HAP-1 (cell line): Measurements from ENCODE around the gene MFSD6.
"Not testable (repeated sequence)": the region's sequence is repeated elsewhere in the genome, so short reads cannot be mapped to it uniquely, and the experiment has no call there.

Experiments used
- DNase-seq, 2 experiments: peaks; one replicate each; pipeline ENCODE4 v3.0.0-alpha.2; 2016 to 2020; ENCODE audit warnings: low spot score in 2 of 2
- H3K27me3 ChIP-seq: fragments of 250-450 bp; sonication (Bioruptor Pico); 2 replicates; pipeline ENCODE4 v1.5.1; 2020; ENCODE audit warnings: low read depth, mild to moderate bottlenecking, moderate library complexity
- H3K36me3 ChIP-seq: fragments of 250-450 bp; sonication (Bioruptor Pico); replicated peaks from 2 replicates; pipeline ENCODE4 v1.5.1; 2020; ENCODE audit warnings: mild to moderate bottlenecking
- H3K4me1 ChIP-seq: fragments of 250-450 bp; sonication (Bioruptor Pico); 2 replicates; pipeline ENCODE4 v1.5.1; 2020; ENCODE audit warnings: mild to moderate bottlenecking
- H3K4me3 ChIP-seq: fragments of 250-450 bp; sonication (Bioruptor Pico); 2 replicates; pipeline ENCODE4 v1.5.1; 2020; ENCODE audit warnings: mild to moderate bottlenecking, moderate library complexity
- H3K9me3 ChIP-seq: fragments of 250-450 bp; sonication (Bioruptor Pico); 2 replicates; pipeline ENCODE4 v1.5.1; 2020; ENCODE audit warnings: mild to moderate bottlenecking, moderate library complexity
- in situ Hi-C: fragments of 300-500 bp; cut with MboI; formaldehyde crosslinking; loops from 3 replicates; pipeline ENCODE4 v1.14.3; 2020; ENCODE audit warnings: low sequenced_read_pairs, inconsistent platforms, mixed read lengths

Gene MFSD6

DNA sequence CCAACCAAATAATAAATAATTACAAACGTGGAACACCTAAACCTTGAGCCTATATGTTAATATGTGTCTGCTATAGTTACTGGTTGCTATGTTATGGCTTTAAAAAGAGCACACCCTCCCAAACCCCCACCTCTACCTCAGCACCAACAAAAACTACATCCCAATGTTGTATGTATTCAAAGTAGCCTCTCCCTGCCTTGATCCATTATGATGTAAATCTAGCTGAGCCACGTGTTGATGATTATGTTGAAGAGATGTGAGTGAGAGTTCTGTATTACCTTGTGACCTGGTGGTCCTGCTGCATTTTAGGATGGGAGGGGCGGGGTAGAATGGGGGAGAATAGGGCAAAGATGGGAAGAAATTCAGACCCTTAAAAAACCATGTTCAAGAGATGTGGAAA is 4.8 kb downstream of the MFSD6 start:
- peak in 1 of 2 experiments; percentile 23 for DNase-seq
- in situ Hi-C loops, result no loop called here
- Histone ChIP-seq H3K36me3 (no peaks in the 10 kb centered on the region), H3K4me3 (no peak overlapping the region), H3K27me3 (no peaks in the 10 kb centered on the region), H3K9me3 (no peaks in the 10 kb centered on the region), H3K4me1 (peaks cover 13% of the 10 kb centered on the region)

DNA sequence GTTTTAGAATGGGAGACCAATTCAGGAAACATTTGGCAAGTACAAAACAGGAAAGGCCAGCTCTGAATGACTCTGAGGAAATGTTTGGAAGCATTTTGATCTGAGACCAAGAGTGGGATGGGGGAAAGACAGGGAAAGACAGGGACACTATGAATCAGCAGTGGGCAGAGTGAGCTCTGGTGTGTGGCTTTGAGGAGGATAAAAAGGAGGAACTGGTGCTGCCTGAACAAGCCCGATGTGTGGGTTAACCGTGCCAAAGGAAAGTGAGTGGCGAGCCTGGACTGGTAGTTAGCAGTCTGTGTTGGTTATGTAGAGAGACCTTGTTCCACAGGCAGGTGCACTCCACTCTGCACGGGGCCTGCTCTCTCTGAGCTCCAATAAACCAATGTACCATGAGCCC is 5.3 kb downstream of the MFSD6 start:
- Histone ChIP-seq H3K9me3 (no peaks in the 10 kb centered on the region), H3K27me3 (no peaks in the 10 kb centered on the region), H3K4me3 (no peak overlapping the region), H3K4me1 (peaks cover 13% of the 10 kb centered on the region), H3K36me3 (no peaks in the 10 kb centered on the region)
- no peak for DNase-seq
- in situ Hi-C loops, result no loop called here

DNA sequence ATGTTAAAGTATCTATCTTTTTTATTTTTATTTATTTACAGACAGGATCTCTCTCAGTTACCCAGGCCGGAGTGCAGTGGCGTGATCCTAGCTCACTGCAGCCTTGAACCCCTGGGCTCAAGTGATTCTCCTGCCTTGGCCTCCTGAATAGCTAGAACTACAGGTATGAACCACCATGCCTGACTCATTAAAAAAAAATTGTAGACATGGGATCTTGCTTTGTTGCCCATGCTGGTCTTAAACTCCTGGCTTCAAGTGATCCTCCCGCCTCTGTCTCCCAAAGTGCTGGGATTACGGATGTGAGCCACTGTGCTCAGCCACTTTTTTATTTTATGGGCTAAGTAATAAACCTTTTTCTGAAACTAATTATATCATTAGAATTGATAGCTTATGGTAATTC is 7.1 kb downstream of the MFSD6 start:
- DNase-seq, result no peak
- Histone ChIP-seq H3K36me3 (no peaks in the 10 kb centered on the region), H3K27me3 (no peaks in the 10 kb centered on the region), H3K9me3 (no peaks in the 10 kb centered on the region), H3K4me1 (peaks cover 8% of the 10 kb centered on the region), H3K4me3 (no peak overlapping the region)
- in situ Hi-C loops, result no loop called here

DNA sequence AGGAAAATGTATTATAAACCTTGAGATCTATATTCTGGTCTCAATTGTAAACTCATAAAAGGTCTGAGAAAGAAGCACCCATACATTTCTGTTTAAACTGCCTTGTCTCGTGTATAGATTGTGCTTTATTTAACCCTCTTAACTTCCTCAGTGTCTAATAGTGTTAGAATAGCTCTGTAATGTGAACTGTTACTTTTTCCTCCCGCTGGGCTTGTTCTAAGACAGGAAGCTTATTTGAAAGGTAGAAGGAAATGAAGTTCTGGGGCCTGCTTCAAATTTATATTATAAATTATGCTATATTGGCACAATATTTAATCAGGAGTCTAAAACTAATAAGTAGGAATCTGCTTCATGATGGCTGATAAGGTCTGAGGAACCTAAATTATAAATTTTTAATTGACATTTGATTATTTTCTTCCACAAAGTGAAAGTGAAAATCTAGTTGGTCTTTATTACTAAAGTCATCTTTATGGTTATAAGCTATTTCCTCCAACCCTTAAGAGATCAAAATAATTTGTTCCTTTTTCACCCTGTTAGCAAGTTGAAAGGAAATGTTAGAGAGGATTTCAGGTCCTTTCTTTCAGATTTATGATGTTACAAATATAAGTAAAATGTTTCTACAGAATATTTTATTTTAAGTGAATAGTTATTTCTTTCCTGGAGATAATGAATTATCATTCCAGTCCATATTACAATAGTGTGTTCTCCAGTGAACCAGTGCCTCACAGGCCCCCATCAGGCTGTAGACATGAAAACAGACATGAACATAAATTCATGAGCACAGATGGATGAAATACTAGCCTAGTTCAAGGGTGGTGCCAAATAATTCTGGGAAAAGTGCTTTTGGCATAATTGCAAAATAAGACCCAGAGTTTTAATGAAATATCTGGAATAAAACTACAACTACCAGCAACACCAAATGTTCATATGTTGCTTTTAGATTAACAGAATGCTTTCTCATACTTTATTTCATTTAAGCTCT is 7.9 kb downstream of the MFSD6 start:
- Histone ChIP-seq H3K9me3 (no peaks in the 10 kb centered on the region), H3K4me1 (peaks cover 8% of the 10 kb centered on the region), H3K36me3 (no peaks in the 10 kb centered on the region), H3K4me3 (no peak overlapping the region), H3K27me3 (no peaks in the 10 kb centered on the region)
- in situ Hi-C loops, result no loop called here
- DNase-seq, result no peak

DNA sequence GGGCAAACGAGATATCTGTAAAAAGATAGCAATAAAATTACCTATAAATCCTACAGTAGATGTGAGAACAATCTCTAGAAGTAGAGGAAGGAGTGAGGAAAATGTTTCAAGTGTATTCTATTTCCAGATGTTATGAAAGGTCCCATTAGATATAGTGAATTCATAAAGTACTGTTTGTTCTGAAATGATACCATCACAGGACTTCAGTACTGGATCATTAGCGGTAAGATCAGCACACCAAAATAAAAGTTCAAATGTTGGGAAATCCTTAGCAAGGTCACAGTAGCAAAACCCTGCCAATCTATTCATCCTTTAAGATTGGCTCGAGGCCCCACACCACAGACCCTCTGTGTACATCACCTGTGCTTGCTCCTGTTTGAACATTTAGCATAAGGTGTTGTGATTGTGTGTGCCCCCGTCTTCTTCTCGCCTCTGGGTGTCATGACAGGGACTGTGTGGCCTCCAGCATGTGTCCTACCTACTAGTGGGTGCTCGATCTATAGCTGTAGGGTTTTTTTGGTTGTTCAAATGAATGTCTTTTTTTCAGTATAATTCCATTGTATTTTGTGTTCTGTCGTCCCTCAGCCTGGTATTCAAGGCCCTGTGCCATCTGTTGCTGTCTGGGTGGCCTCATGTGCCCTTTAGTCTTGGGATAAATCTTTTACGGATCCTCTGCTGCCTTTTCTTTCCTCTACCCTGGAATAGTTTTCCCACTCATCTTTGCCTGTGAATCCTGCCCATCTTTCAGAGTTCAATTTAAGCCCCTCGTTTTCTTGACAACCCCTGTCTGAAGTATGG is 9.1 kb downstream of the MFSD6 start:
- Histone ChIP-seq H3K9me3 (no peaks in the 10 kb centered on the region), H3K36me3 (no peaks in the 10 kb centered on the region), H3K4me1 (peaks cover 8% of the 10 kb centered on the region), H3K4me3 (no peak overlapping the region), H3K27me3 (no peaks in the 10 kb centered on the region)
- in situ Hi-C loops, result no loop called here
- no peak for DNase-seq

DNA sequence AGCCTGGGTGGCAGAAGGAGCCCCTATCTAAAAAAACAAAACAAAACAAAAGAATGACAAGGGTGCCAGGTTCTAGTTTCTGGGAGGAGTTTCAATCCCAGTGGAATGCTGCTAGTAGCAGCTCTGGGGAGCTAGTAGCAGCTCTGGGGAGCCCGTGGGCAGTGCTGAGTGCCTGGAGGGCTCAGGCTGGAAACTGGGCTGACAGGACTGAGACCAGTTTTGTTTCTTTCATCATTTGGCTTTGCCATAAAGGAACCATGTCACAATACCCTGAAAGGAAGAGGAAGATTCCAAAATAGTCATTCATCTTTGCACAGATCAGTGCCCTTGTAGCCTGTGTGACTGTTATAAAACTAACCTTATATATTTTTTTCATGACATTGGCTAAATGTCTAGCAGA is 10.6 kb downstream of the MFSD6 start:
- no peak for DNase-seq
- in situ Hi-C loops, result no loop called here
- H3K27me3 ChIP-seq, result no peaks in the 10 kb centered on the region

DNA sequence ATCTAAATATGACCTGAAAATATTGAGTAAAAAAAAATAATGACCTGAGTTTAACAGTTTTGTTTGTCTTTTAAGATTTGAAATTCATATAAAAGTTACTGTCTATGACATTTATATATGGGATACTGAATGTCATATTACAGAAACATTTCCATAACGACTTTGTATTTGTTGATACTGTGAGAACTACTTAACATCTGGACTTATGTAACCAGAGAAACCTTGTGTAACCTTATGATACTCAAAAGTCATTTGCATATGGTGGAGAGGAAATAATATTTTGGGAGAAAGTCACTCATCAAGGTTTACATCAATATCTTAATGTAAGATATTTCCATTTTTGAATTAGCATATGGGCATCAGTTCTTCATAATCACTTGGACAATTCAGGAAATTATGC is 12.6 kb downstream of the MFSD6 start:
- no peak for DNase-seq
- Histone ChIP-seq H3K36me3 (no peaks in the 10 kb centered on the region), H3K4me3 (no peak overlapping the region), H3K27me3 (no peaks in the 10 kb centered on the region), H3K4me1 (no peaks in the 10 kb centered on the region), H3K9me3 (no peaks in the 10 kb centered on the region)
- in situ Hi-C loops, result no loop called here

More for the DNA sequence above, 10.6 kb downstream of the MFSD6 start:
- Histone ChIP-seq H3K4me3 (no peak overlapping the region), H3K4me1 (no peaks in the 10 kb centered on the region), H3K9me3 (no peaks in the 10 kb centered on the region), H3K36me3 (no peaks in the 10 kb centered on the region)

DNA sequence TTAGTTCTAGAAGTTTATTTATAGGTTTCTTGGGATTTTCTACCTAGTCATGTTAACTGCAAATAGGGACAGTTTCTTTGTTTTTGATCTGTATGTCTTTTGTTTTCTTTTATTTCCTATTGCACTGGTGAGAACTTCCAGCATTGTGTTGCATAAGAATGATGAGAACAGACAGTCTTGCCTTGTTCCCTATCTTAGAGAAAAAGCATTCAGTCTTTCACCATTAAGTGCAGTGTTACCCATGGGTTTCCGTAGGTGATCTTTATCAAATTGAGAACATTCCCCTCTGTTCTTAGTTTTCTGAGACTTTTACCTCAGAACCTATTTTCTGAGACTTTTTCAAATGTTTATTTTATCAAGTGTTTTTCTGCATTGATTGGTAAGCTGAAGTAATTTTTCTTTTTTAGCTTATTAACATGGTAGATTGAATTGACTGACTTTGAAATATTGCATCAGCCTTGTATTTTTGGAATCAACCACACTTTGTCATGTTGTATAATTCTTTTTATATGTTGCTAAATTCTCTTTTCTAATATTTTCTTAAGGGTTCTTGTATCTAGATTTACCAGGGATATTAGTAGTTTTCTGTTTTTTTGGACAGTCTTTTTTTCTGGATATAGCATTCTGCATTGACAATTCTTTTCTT is 17.2 kb downstream of the MFSD6 start:
- H3K36me3 ChIP-seq, result no peaks in the 10 kb centered on the region
- H3K27me3 ChIP-seq, result no peaks in the 10 kb centered on the region
- no peak for DNase-seq
- no peaks in the 10 kb centered on the region for H3K9me3 ChIP-seq
- no peak overlapping the region for H3K4me3 ChIP-seq
- in situ Hi-C loops, result no loop called here
- no peaks in the 10 kb centered on the region for H3K4me1 ChIP-seq

DNA sequence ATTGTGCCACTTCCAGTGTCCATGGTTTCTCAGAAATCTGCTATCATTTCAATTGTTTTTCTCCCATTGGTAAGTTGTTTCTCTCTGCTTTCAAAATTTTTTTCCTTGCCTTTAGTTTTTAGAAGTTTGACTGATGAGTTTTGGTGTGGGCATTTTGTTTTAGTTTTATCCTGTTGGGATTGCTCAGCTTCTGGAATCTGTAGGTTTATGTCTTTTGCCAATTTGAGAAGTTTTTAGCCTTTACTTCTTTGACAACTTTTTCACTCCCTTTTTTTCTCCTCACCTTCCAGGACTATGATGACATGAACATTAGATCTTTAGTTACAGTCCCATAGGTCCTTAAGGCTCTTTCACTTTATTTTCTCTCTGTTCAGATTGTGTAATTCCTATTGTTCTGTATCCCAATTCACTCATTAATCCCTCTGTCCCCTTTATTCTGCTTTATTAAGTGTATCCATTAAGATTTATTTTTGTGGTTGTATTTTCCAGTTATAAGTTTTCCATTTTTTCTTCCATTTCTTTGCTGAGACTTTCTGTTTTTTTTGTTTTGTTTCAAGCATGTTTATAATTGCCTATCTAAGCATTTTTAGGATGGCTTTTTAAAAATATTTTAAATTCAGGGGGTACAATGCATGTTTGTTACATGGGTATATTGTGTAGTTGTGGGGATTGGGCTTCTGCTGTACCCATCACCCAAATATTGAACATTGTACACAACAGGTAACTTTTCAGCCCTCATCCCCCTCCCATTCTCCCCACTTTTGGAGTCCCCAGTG is 17.9 kb downstream of the MFSD6 start:
- in situ Hi-C loops, result no loop called here
- Histone ChIP-seq H3K4me3 (no peak overlapping the region), H3K9me3 (no peaks in the 10 kb centered on the region), H3K27me3 (no peaks in the 10 kb centered on the region), H3K36me3 (no peaks in the 10 kb centered on the region), H3K4me1 (no peaks in the 10 kb centered on the region)
- no peak for DNase-seq

DNA sequence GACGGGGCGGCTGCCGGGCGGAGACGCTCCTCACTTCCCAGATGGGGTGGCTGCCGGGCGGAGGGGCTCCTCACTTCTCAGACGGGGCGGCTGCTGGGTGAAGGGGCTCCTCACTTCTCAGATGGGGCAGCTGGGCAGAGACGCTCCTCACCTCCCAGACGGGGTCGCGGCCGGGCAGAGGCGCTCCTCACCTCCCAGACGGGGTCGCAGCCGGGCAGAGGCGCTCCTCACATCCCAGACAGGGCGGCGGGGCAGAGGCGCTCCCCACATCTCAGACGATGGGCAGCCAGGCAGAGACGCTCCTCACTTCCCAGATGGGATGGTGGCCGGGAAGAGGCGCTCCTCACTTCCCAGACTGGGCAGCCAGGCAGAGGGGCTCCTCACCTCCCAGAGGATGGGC is 22.7 kb downstream of the MFSD6 start:
- H3K36me3 ChIP-seq, H3K4me1 ChIP-seq, H3K9me3 ChIP-seq, H3K27me3 ChIP-seq, DNase-seq, H3K4me3 ChIP-seq, in situ Hi-C loops: not testable (repeated sequence)

DNA sequence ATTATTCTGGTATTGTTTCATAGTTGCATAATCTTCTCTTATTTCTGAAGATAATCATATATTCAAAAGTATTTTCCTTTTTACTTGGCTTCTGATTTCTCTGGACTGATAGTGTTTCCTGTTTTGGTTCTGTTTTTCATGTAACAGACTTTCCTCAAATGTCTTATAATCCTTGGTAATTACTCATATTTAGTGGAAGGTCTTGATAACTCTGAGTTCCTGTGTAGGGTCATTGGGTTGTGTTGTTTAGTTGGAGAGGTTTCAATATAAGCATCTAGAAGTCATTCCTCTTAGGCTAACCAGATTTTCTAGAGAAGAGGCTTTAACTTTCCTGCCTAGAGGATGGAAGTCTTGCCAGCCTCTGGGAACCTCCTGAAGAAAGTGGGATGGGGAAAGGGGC is 23.8 kb downstream of the MFSD6 start:
- no peak overlapping the region for H3K4me3 ChIP-seq
- H3K4me1 ChIP-seq, result peaks cover 10% of the 10 kb centered on the region
- in situ Hi-C loops, result no loop called here
- H3K27me3 ChIP-seq, result no peaks in the 10 kb centered on the region
- no peaks in the 10 kb centered on the region for H3K9me3 ChIP-seq
- no peak for DNase-seq
- H3K36me3 ChIP-seq, result no peaks in the 10 kb centered on the region

DNA sequence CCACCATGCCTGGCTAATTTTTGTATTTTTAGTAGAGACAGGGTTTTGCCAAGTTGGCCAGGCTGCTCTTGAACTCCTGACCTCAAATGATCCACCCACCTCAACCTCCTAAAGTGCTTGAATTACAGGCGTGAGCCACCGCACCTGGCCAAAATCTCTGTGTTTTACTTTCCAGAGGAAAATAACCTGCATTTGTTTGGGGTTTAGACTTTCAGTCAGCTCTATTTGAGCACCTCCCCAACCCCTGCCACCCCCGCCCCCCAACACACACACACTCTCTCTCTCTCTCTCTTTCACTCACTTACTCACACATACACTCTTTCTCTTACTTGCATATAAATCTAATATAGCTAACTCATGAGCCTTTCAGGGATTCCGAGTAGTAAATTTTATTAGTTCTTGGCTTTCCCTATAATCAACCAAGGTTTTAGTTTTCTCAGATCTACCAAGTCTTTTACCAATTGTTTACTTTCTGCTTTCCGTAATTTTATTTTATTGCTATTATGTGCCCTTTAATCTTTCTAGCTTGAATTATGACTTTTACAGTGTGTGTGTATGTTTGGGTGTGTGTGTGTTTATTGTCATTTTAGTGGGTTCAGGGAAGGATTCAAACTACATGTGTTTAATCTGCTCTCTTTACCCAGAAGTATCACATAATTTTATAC is 24.5 kb downstream of the MFSD6 start:
- H3K36me3 ChIP-seq, result no peaks in the 10 kb centered on the region
- H3K27me3 ChIP-seq, result no peaks in the 10 kb centered on the region
- peaks cover 10% of the 10 kb centered on the region for H3K4me1 ChIP-seq
- DNase-seq, result no peak
- H3K9me3 ChIP-seq, result no peaks in the 10 kb centered on the region
- H3K4me3 ChIP-seq, result no peak overlapping the region
- in situ Hi-C loops, result no loop called here
